Fibroblast of lung (primary cell): ENCODE results near the gene CACTIN. TPM values are rescaled to one million over a fixed set of nuclear protein-coding genes. Genes with fewer than 3 reads are reported as not detected.

ENCODE experiments used
- DNase-seq, 2 donors: peaks; one replicate each; pipeline versions ENCODE4 v3.0.0 to v3.0.0-alpha.2; 2010; ENCODE audit warnings: low read depth in 2 of 2
- H2AFZ ChIP-seq: 2 replicates; pipeline ENCODE4 v1.5.1; 2012; ENCODE audit warnings: low read length, control low read depth, inconsistent platforms
- H3K27ac ChIP-seq: 2 replicates; pipeline ENCODE4 v1.5.1; 2011; ENCODE audit warnings: low read length, control low read depth; ENCODE audit not compliant: insufficient read depth
- H3K27me3 ChIP-seq: 2 replicates; pipeline ENCODE4 v1.5.1; 2011; ENCODE audit warnings: mild to moderate bottlenecking, low read length; ENCODE audit not compliant: control insufficient read depth, insufficient read depth
- H3K36me3 ChIP-seq: 2 replicates; pipeline ENCODE4 v1.5.1; 2011; ENCODE audit warnings: low read length; ENCODE audit not compliant: control insufficient read depth, insufficient read depth
- H3K4me1 ChIP-seq: 2 replicates; pipeline ENCODE4 v1.5.1; 2011; ENCODE audit warnings: low read length; ENCODE audit not compliant: control insufficient read depth, insufficient read depth; ENCODE audit errors: extremely low read depth
- H3K4me2 ChIP-seq: 2 replicates; pipeline ENCODE4 v1.5.1; 2011; ENCODE audit warnings: low read length, control low read depth; ENCODE audit not compliant: insufficient read depth; ENCODE audit errors: extremely low read depth
- H3K4me3 ChIP-seq, 4 experiments: fragments of 200-600 bp in 1 of 4; sonication (generic) in 1 of 4; replicated peaks in 1 of 4; 2 replicates each; pipeline ENCODE4 v1.5.1; 2011 to 2016; ENCODE audit warnings: low read length in 4 of 4, low read depth in 3 of 4, mild to moderate bottlenecking in 3 of 4, control low read depth in 2 of 4, inconsistent platforms in 1 of 4, mixed read lengths in 1 of 4; ENCODE audit not compliant: insufficient read depth in 1 of 4; ENCODE audit errors: control extremely low read depth in 1 of 4
- H3K79me2 ChIP-seq: 2 replicates; pipeline ENCODE4 v1.5.1; 2012; ENCODE audit warnings: mild to moderate bottlenecking, low read length, inconsistent platforms; ENCODE audit not compliant: control insufficient read depth, insufficient read depth
- H3K9ac ChIP-seq: 2 replicates; pipeline ENCODE4 v1.5.1; 2011; ENCODE audit warnings: mild to moderate bottlenecking, low read length, control low read depth; ENCODE audit not compliant: insufficient read depth
- H3K9me3 ChIP-seq: 2 replicates; pipeline ENCODE4 v1.5.1; 2012; ENCODE audit warnings: low read depth, low read length; ENCODE audit not compliant: control insufficient read depth, insufficient read depth
- H4K20me1 ChIP-seq: 2 replicates; pipeline ENCODE4 v1.5.1; 2011; ENCODE audit warnings: low read length; ENCODE audit not compliant: control insufficient read depth, insufficient read depth; ENCODE audit errors: extremely low read depth
- EZH2 ChIP-seq: IDR thresholded peaks from 2 replicates; pipeline ENCODE4 v1.5.1; 2012; ENCODE audit warnings: low read length, control low read depth, mild to moderate bottlenecking; ENCODE audit errors: missing control alignments
- polyA plus RNA-seq, 2 donors: library from polyadenylated mRNA; depleted of rRNA in 1 of 2; stranded (reverse) in 1 of 2; unstranded in 1 of 2; fragments of >200 nt; gene quantifications; 2 replicates each; pipeline ENCODE4 v1.2.1, GENCODE V29; 2011 to 2012; ENCODE audit warnings: missing spikeins in 1 of 2
- total RNA-seq: library from RNA; depleted of rRNA; stranded (reverse); fragments of >200 nt; gene quantifications from 2 replicates; pipeline ENCODE4 v1.2.1, GENCODE V29; 2014
- TF ChIP-seq, protein P1 (sequence below), 2 donors: IDR thresholded peaks in 1 of 2; conservative IDR thresholded peaks in 1 of 2; 1 replicate in 1 of 2; 2 replicates in 1 of 2; pipeline ENCODE4 v1.5.1; 2011 to 2012; ENCODE audit warnings: low read length in 2 of 2, control low read depth in 1 of 2, inconsistent platforms in 1 of 2, low read depth in 1 of 2, mild to moderate bottlenecking in 1 of 2

The CACTIN gene
- total and polyA plus RNA-seq, 2 donors (not counting 1 experiment from before 2014, with no cell fraction given) = 6.7 to 19.7 TPM

DNA sequence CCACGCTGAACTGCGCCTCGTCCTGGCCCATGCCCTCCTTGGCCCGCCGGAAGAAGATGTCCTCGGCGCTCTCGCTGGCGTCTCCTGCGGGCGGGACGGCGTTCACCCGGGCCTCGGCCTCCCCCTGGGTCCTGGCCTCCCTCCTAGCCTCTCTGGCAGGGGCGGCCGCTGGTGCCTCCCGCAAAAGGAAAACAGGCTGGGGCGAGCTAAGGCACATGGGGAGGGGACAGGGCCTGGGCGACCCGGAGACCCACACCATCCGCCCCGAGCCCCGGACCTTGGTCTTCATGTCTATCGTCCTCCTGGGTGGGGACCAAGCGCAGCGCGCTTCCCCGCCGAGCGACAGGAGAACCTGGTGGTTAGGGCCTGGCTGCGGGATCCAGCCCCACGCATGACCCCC is 14.3 kb downstream of the CACTIN start:
- Histone ChIP-seq H3K4me1 (peaks cover 2% of the 10 kb centered on the region), H3K4me3 (no peak overlapping the region), H3K4me2 (no peak overlapping the region), H4K20me1 (no peaks in the 10 kb centered on the region), H2AFZ (no peak overlapping the region), H3K27ac (no peak overlapping the region), H3K9ac (no peak overlapping the region), H3K9me3 (no peaks in the 10 kb centered on the region), H3K79me2 (no peaks in the 10 kb centered on the region), H3K36me3 (peaks cover 19% of the 10 kb centered on the region), H3K27me3 (no peaks in the 10 kb centered on the region)
- no peak for TF ChIP-seq EZH2
- TF ChIP-seq, protein P1, sequence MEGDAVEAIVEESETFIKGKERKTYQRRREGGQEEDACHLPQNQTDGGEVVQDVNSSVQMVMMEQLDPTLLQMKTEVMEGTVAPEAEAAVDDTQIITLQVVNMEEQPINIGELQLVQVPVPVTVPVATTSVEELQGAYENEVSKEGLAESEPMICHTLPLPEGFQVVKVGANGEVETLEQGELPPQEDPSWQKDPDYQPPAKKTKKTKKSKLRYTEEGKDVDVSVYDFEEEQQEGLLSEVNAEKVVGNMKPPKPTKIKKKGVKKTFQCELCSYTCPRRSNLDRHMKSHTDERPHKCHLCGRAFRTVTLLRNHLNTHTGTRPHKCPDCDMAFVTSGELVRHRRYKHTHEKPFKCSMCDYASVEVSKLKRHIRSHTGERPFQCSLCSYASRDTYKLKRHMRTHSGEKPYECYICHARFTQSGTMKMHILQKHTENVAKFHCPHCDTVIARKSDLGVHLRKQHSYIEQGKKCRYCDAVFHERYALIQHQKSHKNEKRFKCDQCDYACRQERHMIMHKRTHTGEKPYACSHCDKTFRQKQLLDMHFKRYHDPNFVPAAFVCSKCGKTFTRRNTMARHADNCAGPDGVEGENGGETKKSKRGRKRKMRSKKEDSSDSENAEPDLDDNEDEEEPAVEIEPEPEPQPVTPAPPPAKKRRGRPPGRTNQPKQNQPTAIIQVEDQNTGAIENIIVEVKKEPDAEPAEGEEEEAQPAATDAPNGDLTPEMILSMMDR (conservative IDR thresholded peaks at IDR 0.05 in 1 of 2, IDR thresholded peaks at IDR 0.05 in 1 of 2; ENCODE audit: low read depth in 1 of 2, low read length in 2 of 2) = no peak
- DNase-seq = no peak

DNA sequence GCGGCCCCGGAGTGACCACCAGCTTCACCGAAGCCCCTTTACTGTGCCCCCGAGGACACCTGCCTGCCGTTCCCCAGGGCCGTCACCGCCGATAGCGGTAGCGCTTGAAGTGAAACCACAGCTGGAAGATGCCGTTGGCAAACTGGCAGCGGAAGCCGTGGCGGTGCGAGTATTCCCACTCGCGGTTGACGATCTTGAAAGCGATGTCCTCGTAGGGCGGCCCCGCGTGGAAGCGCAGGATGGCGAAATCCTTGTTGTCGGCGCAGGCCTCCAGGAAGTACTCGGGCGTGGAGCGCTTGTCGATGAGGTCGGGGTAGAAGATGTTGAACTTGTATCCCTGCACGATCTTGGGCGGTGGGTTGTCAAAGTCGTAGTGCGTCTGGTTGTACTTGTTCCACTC is 14.7 kb downstream of the CACTIN start:
- Histone ChIP-seq H4K20me1 (no peaks in the 10 kb centered on the region), H3K9me3 (no peaks in the 10 kb centered on the region), H3K27ac (no peak overlapping the region), H2AFZ (no peak overlapping the region), H3K4me1 (peaks cover 4% of the 10 kb centered on the region), H3K4me3 (no peak overlapping the region), H3K36me3 (peaks cover 19% of the 10 kb centered on the region), H3K79me2 (no peaks in the 10 kb centered on the region), H3K4me2 (no peak overlapping the region), H3K27me3 (no peaks in the 10 kb centered on the region), H3K9ac (no peak overlapping the region)
- no peak for DNase-seq
- no peak for TF ChIP-seq EZH2
- TF ChIP-seq, protein P1 (conservative IDR thresholded peaks at IDR 0.05 in 1 of 2, IDR thresholded peaks at IDR 0.05 in 1 of 2; ENCODE audit: low read depth in 1 of 2, low read length in 2 of 2) = no peak

DNA sequence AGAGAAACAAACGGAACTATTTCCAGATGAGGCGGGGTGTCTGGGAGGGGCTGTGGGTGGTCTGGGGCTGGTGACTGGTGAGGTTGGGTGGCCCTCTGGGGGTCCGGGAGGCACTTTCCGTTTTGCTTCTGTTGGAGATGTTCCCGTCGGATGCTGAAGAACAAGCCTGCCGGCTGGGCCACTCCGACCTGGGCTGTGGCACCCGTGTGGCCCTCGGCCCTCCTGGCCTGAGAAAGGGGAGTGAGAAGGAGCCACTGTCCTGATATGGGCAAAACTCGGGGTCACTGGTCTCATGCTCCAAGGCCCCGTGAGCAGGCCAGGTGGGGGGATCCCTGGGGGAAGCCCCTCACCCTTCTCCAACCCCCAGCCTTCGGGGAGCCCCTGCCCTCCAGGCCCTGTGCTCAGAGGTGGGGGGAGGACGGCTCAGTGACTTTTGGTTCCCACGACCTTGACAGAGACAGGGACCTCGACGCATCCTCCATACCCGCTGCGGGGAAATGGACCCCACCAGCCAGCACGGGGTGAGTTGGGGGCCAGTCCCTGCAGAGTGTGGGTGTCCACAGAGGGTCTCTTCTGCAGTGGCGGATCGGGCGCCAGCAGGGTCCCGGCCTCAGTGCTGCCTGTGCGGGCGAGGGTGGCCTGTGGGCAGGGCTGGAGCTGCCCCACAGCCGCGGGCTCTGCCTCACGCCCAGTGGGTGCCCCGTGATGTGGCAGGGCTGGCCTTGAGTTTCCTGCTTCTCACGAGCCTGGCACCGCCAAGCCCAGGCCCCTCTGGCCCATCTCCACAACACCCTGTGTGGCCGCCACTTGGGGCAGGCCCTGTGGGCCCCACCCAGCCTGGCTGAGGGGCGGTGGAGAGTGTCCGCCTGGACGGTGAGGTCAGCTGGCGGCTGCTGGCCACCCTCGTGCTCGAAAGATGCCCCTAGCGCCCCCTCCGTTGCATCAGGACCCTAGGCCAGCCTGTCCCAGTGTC is 15.6 kb downstream of the CACTIN start:
- no peaks in the 10 kb centered on the region for H4K20me1 ChIP-seq
- no peaks in the 10 kb centered on the region for H3K9me3 ChIP-seq
- H3K9ac ChIP-seq = no peak overlapping the region
- no peaks in the 10 kb centered on the region for H3K79me2 ChIP-seq
- peaks cover 19% of the 10 kb centered on the region for H3K36me3 ChIP-seq
- H3K4me1 ChIP-seq = peaks cover 4% of the 10 kb centered on the region
- H3K27ac ChIP-seq = no peak overlapping the region
- DNase-seq = no peak
- no peaks in the 10 kb centered on the region for H3K27me3 ChIP-seq
- H3K4me2 ChIP-seq = no peak overlapping the region
- no peak for TF ChIP-seq EZH2
- no peak overlapping the region for H3K4me3 ChIP-seq
- H2AFZ ChIP-seq = no peak overlapping the region
